HS-27A (cell line): ENCODE measurements around the gene ZNF32.
"Not testable (repeated sequence)": the region's sequence is repeated elsewhere in the genome, so short reads cannot be mapped to it uniquely, and the experiment has no call there.

Experiments used
- DNase-seq: peaks from one replicate; pipeline ENCODE4 v3.0.0-alpha.2; 2012; ENCODE audit warnings: low read depth, missing footprints

Gene ZNF32

DNA sequence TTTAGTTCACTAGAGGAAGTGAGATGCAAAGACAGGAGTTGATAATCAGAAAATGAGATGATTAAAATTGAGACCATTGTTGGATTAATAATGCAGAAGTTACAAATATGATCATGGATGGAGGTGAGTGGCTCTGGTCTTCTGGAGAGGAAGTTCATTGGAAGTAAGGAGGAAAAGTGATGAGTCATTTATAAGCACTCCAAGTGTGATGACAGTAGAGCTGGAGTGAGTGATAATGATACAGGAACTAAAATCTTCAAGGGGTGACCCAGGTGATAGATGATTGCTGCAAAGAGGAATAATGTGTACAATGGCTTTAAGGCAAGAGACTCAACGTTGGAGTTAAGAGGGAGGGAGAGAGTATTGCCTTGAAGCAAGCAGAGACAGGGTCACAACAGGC lies 20.7 kb downstream of the ZNF32 start:
- DNase-seq: no peak

DNA sequence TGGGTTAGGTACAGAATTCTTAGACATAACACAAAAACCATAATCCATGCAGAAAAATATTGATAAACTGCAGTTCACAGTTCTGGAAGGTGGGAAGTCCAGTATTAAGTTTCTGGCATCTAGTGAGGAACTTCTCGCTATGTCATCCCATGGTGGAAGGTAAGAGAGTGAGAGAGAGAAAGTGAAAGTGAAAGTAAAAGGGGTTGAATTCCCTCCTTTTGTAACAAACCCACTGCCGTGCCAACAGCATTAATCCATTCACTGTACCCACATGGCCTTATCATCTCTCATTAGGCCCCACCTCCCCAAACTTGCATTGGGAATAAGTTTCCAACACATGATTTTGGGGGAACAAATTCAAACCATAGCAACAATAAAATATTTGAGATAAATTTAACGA lies 25.3 kb downstream of the ZNF32 start:
- no peak for DNase-seq

DNA sequence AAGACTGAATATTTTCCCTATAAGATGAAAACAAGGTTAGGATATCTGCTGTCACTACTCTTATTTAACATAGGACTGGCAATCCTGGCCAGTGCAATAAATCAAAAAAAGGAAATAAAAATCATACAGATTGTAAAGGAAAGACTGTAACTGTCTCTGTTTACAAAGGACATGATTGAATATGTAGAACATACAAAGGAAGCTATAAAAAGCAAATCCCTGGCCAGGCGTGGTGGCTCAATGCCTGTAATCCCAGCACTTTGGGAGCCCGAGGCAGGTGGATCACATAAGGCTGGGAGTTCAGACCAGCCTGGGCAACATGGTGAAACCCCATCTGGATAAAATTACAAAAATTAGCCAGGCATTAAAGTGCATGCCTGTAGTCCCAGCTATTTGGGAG lies 26.6 kb downstream of the ZNF32 start:
- no peak for DNase-seq

DNA sequence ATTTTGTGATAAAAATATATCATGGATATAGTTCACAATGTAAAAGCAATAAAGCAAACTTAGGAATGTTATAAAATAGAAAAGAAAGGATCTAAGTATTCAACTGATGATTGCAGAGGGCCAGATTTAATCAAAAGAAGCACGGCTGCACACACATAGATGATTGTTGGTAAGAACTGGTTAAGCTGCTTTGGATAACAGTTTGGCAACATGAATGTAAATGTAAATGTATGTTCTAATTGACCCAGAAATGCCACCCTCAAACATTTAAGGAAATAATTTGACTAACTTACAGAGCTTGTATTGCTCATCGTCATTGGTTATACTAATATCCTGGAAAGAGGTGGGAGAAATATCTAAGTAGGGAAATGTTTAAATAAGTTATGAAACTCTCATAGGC lies 29.3 kb downstream of the ZNF32 start:
- DNase-seq: no peak

DNA sequence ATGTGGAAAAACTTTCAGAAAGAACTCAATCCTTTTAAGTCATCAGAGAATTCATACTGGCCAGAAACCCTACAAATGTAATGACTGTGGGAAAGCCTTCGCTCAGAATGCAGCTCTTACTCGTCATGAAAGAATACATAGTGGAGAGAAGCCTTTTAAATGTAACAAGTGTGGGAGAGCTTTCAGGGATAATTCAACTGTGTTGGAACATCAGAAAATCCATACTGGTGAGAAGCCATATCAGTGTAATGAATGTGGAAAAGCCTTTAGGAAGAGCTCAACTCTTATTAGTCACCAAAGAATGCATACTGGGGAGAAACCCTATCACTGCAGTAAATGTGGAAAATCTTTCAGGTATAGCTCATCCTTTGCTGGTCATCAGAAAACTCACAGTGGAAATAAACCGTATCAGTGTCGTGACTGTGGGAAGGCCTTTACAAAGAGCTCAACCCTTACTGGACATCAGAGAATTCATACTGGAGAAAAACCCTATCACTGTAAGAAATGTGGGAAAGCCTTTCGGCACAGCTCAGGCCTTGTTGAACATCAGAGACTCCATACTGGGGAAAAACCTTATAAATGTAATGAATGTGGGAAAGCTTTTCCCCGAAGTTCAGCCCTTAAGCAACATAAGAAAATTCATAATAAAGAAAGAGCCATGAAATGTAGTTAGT lies 31.8 kb downstream of the ZNF32 start:
- DNase-seq: no peak

DNA sequence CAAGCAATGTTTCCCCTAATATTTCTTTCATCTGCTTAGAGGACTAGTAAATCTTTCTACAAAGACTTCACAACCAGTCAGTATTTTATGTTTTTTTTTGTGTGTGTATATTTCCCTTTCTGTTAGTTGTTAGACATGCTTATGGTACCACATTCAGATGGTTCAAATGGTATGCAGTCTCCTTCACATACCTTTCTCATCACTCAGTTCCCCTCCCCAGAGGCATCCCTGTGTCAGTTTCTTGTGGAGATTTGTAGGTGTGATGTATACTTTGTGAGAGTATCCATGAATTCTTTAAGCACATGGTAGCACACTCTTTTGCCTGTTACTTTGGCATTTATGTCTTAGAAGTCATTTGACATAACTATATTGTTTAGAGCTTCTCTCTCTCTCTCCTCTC lies 38.0 kb downstream of the ZNF32 start:
- no peak for DNase-seq

DNA sequence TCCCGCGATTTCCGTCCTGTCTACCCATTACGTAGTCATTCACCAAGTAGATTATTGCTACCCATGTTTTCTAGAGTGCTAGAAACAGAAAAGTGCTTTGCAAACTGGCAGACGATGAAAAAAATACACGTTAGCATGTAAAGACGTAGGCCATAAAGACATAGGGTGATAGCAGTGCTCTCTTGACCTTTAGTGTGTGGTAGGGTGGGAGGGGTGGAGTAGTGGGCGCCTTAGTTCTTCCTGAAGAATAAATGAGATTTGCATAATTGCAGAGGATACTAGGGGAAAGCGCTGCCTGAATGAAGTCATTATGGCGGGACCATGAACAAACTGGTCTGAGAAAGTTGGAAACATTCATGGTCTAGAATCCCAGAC lies 41.5 kb downstream of the ZNF32 start:
- no peak for DNase-seq

DNA sequence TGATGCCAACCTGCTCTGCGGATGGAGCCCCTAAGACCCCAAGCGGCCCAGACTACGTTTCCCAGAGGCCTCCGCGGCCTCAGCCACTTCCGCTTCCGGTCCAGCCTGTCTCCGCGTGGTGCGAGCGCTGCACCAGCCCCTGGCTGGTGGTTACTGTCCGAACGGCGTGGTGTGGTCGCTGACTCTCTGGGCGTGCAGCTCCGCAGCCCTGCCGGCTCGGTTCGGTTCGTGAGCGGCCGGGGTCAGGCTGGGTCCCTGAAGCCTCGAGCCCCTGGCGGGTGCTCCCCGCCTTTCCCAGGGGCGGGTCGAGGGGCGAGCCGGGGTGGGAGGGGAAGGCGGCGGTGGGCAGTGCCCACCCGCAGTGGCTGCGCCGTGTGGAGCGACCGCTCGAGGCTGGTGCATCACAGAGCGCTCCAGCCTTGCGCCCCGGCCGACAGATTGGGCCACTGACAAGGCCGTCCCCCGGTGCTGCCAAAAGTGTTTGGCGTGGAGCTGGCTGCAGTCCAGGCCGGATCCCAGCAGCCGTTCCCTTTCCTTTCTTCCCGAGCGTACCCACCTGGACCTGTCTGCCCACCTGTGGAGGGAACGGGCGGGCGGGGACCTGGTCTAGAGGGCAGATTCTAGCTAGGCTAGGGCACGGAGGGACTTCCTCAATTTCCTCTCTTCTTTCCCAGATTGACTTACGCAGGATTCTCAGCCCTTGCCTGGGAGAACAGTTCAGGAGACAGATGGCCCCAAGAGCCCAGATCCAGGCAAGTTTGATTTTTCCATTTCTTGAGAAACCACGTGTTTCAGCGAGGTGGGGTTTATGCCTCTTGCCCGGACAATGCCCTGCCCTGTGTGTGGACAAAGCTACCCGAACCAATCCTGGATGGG lies 42.1 kb downstream of the ZNF32 start, which contains the start of gene ZNF485:
TSS of gene ZNF485 (plus strand) at position 116 of the 876 bp plus-strand sequence. CDS start at position 729, 613 bp downstream.
- DNase-seq: peak; percentile 17

DNA sequence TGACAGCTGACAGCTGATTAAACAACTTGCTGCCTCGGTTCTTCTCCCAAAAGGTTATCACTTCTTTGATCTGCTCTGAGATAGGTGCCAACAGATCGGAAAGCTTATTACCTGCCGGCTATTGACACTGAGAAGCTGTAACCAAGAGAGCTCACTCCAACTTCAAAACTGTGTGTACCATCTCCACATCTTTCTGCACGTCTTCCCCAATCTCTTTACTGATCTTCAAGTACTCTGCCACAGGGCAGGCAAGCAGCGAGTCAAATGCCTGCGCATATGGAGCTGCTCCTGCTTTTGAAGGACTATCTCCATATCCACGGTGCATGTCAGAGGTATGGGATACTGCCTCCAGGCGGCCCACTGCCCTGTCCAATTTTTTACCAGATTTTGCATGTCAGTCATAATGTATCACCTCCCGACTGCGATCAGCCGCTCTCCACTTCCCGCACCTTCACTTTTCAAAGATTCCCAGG lies 42.8 kb downstream of the ZNF32 start:
- no peak for DNase-seq

DNA sequence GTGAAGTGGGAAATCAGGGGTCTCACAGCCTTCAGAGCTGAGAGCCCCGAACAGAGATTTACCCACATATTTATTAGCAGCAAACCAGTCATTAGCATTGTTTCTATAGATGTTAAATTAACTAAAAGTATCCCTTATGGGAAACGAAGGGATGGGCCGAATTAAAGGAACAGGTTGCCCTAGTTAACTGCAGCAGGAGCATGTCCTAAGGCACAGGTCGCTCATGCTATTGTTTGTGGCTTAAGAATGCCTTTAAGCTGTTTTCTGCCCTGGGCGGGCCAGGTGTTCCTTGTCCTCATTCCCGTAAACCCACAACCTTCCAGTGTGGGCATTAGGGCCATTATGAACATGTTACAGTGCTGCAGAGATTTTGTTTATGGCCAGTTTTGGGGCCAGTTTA lies 47.1 kb downstream of the ZNF32 start:
- DNase-seq: not testable (repeated sequence)

DNA sequence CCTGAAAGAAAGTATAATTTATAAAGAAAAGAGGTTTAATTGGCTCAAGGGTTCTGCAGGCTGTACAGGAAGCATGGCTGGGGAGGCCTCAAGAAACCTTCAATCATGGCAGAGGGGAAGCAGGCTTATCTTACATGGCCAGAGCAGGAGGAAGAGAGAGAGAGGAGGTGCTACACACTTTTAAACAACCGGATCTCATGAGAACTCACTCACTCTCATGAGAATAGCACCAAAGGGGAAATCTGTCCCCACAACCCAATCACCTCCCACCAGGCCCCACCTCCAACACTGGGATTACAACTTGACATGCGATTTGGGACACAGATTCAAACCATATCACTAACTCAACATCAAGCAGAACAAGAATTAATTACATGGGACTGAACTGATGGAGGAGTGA lies 49.3 kb downstream of the ZNF32 start:
- no peak for DNase-seq

DNA sequence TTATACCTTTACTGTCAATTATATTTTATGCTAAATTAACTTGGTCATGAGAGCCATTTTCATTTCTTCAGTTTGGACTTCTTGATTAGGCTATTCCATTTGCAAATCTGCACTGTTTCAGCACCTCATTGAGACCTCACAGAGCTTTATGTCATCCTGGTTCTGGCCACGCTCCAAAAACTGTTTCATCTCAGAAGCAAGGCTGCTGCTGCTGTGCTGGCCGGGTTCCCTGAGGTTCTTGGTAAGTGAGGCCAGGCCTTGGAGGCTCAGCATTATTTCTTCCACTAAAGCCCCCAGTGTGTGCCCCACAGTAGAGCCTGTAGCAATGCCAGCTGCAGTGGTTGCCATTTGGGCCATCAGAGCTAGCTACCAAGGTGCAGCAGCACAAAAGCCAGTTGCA lies 50.2 kb downstream of the ZNF32 start:
- DNase-seq: no peak

DNA sequence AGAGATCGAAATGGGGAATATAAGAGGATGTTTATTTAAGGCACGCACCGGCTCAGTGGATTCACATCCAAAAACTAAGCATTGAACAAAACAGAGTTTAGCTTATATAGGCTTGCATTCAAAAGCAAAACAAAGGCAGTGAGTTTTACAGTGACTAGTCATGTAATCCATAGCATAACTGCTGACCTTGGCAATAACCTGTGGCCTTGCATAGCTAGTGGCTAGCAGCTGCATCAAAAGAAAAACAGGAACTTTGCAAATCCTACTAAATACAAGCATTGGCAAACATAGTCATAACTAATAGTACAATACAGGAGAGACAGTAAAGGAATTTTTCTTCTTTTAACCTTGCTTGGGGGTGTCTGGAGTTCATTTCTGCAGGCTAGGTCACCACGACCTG lies 52.1 kb downstream of the ZNF32 start:
- DNase-seq: no peak

DNA sequence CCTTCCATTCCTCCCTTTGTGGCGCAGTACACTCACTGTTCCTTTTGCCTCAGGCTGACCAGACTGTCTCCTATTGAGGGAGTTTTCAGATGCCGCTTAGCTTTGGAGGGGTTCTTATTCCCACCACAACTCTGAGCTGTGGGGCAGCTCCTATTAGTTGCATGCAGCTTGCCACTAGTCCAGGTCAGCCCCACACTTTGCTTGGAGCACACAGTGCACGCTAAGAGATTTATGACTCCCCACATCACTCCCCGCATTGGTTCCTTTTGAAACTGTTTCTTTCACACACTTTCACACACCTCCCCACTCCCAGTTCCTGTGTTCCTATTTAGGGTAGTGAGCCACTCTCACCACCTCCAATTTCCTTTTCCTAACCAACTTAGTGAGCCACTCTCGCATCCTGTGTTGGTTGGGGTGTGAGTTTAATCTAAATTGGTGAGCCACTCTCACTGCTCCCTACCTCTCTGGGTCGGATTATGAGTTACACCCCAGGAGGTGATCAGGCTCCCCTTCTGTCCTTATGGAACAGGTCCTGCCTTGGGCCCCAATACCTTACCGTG lies 52.9 kb downstream of the ZNF32 start:
- no peak for DNase-seq

DNA sequence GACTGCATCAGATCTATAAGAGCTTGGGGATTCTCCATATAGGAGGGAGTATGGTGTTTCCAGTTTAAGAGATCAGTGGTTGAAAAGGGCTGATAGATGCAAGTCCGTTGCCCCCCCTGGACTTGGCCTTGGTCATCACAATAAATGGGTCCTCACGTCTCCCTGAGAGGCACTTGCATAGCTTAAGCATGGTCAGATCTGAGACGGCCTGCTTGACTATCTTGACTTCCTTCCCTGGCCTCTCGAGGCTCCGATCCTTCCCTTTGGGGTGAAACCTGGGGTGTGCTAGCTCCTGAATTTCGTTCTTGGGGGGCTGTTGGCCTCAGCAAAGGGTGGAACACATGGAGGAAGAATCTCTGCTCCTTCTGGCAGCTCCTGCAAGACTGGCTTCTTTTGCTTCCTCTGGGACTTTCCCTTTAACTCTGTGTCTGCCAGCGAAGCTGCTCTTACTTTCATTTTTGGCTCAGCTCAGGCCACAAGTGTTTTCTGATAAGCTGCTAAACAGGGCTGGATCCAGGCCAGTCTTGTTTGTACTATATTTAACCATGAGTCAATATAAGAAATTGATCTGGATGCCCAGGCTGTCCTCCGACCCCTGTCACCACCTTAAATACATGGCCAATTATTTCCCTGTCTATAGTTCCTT lies 53.6 kb downstream of the ZNF32 start:
- DNase-seq: no peak
